GM12878 (cell line): Measurements from ENCODE around the gene SEMA4D. TPM values are rescaled to one million over a fixed set of nuclear protein-coding genes. Genes with fewer than 3 reads are reported as not detected.
A peak's percentile ranks its signal among the peaks of the same experiment; 100 is the strongest.

Source experiments
- ATAC-seq: fragments of 200-7000 bp; cut with Tn5 transposase; 3 replicates; pipeline ENCODE4 v1.9.1; 2020; ENCODE audit warnings: mild to moderate bottlenecking, moderate library complexity
- BruUV-seq: library from RNA; stranded (reverse); fragments of 400-500 nt; replicated peaks from 2 replicates; lab custom pipeline; 2021; lab: Mats Ljungman, UMichigan
- CTCF ChIA-PET: fragments of 300-600 bp; sonication (Branson Sonifier 250); formaldehyde crosslinking; extraction: SDS; loops from one replicate; lab custom pipeline; 2021; ENCODE audit warnings: inconsistent platforms; lab: Yijun Ruan, JAX
- POLR2A ChIA-PET: fragments of 350-600 bp; formaldehyde crosslinking; extraction: SDS; loops from one replicate; lab custom pipeline; 2021; ENCODE audit warnings: inconsistent platforms; lab: Charles Lee
- RAD21 ChIA-PET: fragments of 300-600 bp; sonication (Branson Sonifier 250); formaldehyde crosslinking; loops from one replicate; lab custom pipeline; 2023; ENCODE audit warnings: antibody characterized with exemption; ENCODE audit not compliant: unreplicated experiment; lab: Charles Lee
- SMC1A ChIA-PET: fragments of 300-600 bp; sonication (Branson Sonifier 250); formaldehyde crosslinking; loops from one replicate; lab custom pipeline; 2023; ENCODE audit not compliant: unreplicated experiment, uncharacterized antibody; lab: Charles Lee
- DNase-seq: peaks from one replicate; pipeline ENCODE4 v3.0.0-alpha.2; 2011; ENCODE audit warnings: low read depth, low spot score
- FAIRE-seq: peaks from 3 replicates; lab custom pipeline; 2011; peaks lifted over from hg19 to GRCh38; lab: Jason Lieb, UNC
- H2AFZ ChIP-seq: 2 replicates; pipeline ENCODE4 v1.6.0; 2011; ENCODE audit warnings: low read depth, low read length, control low read depth; ENCODE audit not compliant: control insufficient read depth
- H3K27ac ChIP-seq: 2 replicates; pipeline ENCODE4 v1.5.1; 2011; ENCODE audit warnings: control low read depth; ENCODE audit not compliant: control insufficient read depth, insufficient read depth
- H3K27me3 ChIP-seq, 2 experiments: replicated peaks in 1 of 2; 2 replicates each; pipeline versions ENCODE4 v1.6.0 to v1.6.1; 2011; ENCODE audit warnings: low read length in 1 of 2; ENCODE audit not compliant: control insufficient read depth in 2 of 2, insufficient read depth in 2 of 2
- H3K36me3 ChIP-seq, 2 experiments: 2 replicates each; pipeline ENCODE4 v1.5.1; 2011; ENCODE audit warnings: low read length in 1 of 2; ENCODE audit not compliant: control insufficient read depth in 2 of 2, insufficient read depth in 2 of 2
- H3K4me1 ChIP-seq: 2 replicates; pipeline ENCODE4 v1.6.1; 2011; ENCODE audit warnings: mild to moderate bottlenecking, low read length, moderate library complexity, mixed read lengths; ENCODE audit not compliant: control insufficient read depth, insufficient read depth
- H3K4me2 ChIP-seq: 2 replicates; pipeline ENCODE4 v1.6.0; 2011; ENCODE audit warnings: control low read depth; ENCODE audit not compliant: control insufficient read depth, insufficient read depth
- H3K4me3 ChIP-seq: fragments of 200-600 bp; sonication (generic); 2 replicates; pipeline ENCODE4 v1.5.1; 2016
- H3K79me2 ChIP-seq: 2 replicates; pipeline ENCODE4 v1.6.0; 2011; ENCODE audit warnings: low read length; ENCODE audit not compliant: control insufficient read depth, insufficient read depth
- H3K9ac ChIP-seq: 2 replicates; pipeline ENCODE4 v1.8.0; 2011; ENCODE audit warnings: low read length, control low read depth, mixed read lengths; ENCODE audit not compliant: control insufficient read depth, insufficient read depth
- H3K9me3 ChIP-seq: replicated peaks from 3 replicates; pipeline ENCODE4 v1.5.1; 2011; ENCODE audit warnings: mild to moderate bottlenecking, low read length; ENCODE audit not compliant: control insufficient read depth, insufficient read depth
- H4K20me1 ChIP-seq: 2 replicates; pipeline ENCODE4 v1.6.0; 2011; ENCODE audit not compliant: control insufficient read depth, insufficient read depth
- BCL3 ChIP-seq: IDR thresholded peaks from 2 replicates; pipeline ENCODE4 v1.6.1; 2011; ENCODE audit warnings: borderline replicate concordance, low read depth, mild to moderate bottlenecking, moderate library complexity, low read length; ENCODE audit not compliant: insufficient read depth, poor library complexity, severe bottlenecking
- BHLHE40 ChIP-seq, 2 experiments: fragments of 450-650 bp in 1 of 2; IDR thresholded peaks; 2 replicates each; pipeline ENCODE4 v1.6.1; 2011 to 2017; ENCODE audit warnings: low read depth in 2 of 2, borderline replicate concordance in 1 of 2, improper control_type of control experiment in 1 of 2, low read length in 1 of 2, mild to moderate bottlenecking in 1 of 2
- CBFB ChIP-seq: IDR thresholded peaks from 2 replicates; pipeline ENCODE4 v1.6.1; 2016; ENCODE audit warnings: antibody characterized with exemption, low read depth
- E4F1 ChIP-seq: fragments of 450-650 bp; IDR thresholded peaks from 2 replicates; pipeline ENCODE4 v1.6.1; 2018; ENCODE audit warnings: borderline replicate concordance, mild to moderate bottlenecking; ENCODE audit not compliant: partially characterized antibody
- GABPA ChIP-seq: IDR thresholded peaks from 2 replicates; pipeline ENCODE4 v1.6.1; 2014; ENCODE audit warnings: antibody characterized with exemption, low read depth, mild to moderate bottlenecking, inconsistent platforms
- KLF5 ChIP-seq: fragments of 450-650 bp; IDR thresholded peaks from 2 replicates; pipeline ENCODE4 v1.6.1; 2014; ENCODE audit warnings: mild to moderate bottlenecking; ENCODE audit not compliant: partially characterized antibody
- NFIC ChIP-seq: IDR thresholded peaks from 2 replicates; pipeline ENCODE4 v1.6.1; 2012; ENCODE audit warnings: low read depth, mild to moderate bottlenecking, inconsistent platforms, low read length, moderate library complexity
- NR2F1 ChIP-seq: fragments of 450-650 bp; conservative IDR thresholded peaks from 2 replicates; pipeline ENCODE4 v1.6.1; 2017; ENCODE audit warnings: mild to moderate bottlenecking
- PML ChIP-seq: IDR thresholded peaks from 2 replicates; pipeline ENCODE4 v1.6.1; 2012; ENCODE audit warnings: low read length, inconsistent platforms
- SMC3 ChIP-seq: IDR thresholded peaks from 2 replicates; pipeline ENCODE4 v1.6.1; 2011; ENCODE audit warnings: low read length, improper control_type of control experiment, borderline replicate concordance
- SPI1 ChIP-seq: IDR thresholded peaks from 2 replicates; pipeline ENCODE4 v1.6.1; 2011; ENCODE audit warnings: low read depth, mild to moderate bottlenecking, low read length, moderate library complexity, borderline replicate concordance; ENCODE audit not compliant: insufficient read depth
- SREBF2 ChIP-seq: IDR thresholded peaks from 2 replicates; pipeline ENCODE4 v1.6.1; 2012; ENCODE audit warnings: mild to moderate bottlenecking, low read length
- STAT1 ChIP-seq: fragments of 450-650 bp; conservative IDR thresholded peaks from 2 replicates; pipeline ENCODE4 v1.6.1; 2014; ENCODE audit warnings: antibody characterized with exemption, mild to moderate bottlenecking
- ZBED1 ChIP-seq: IDR thresholded peaks from 2 replicates; pipeline ENCODE4 v1.6.1; 2016; ENCODE audit warnings: borderline replicate concordance
- ZNF592 ChIP-seq: fragments of 450-650 bp; IDR thresholded peaks from 2 replicates; pipeline ENCODE4 v1.6.1; 2017; ENCODE audit warnings: mild to moderate bottlenecking, moderate library complexity
- WGBS: methylation state at CpG from one replicate; pipeline ENCODE4 v1.1.6; 2016; ENCODE audit warnings: low lambda C conversion rate; ENCODE audit not compliant: insufficient replicate concordance, insufficient coverage; ENCODE audit errors: missing lambda C conversion rate; 5-methylcytosine and 5-hydroxymethylcytosine counted together
- in situ Hi-C: fragments of 300-500 bp; cut with MboI; formaldehyde crosslinking; loops from 9 replicates; pipeline ENCODE4 v1.14.3; 2018; ENCODE audit warnings: mixed read lengths
- intact Hi-C: fragments of 100-400 bp; cut with micrococcal nuclease; formaldehyde crosslinking; loops from one replicate; pipeline ENCODE4 v1.14.2; 2022; ENCODE audit not compliant: unreplicated experiment
- polyA plus RNA-seq, 11 experiments: library from polyadenylated mRNA; depleted of rRNA in 4 of 11; unstranded in 6 of 11; stranded (reverse) in 5 of 11; fragments of >200 nt; fragmentation: Nextera tagmentation in 4 of 11; fragmentation: Illumina TruSeq in 1 of 11; extraction: Ambion mirVana in 4 of 11; extraction: Trizol in 1 of 11; gene quantifications; 1 replicate in 1 of 11; 2 replicates in 10 of 11; pipeline versions ENCODE4 v1.2.1 to v1.2.3, GENCODE V29; 2011 to 2016; ENCODE audit warnings: inconsistent platforms in 2 of 11, missing spikeins in 2 of 11, low read depth in 1 of 11
- total RNA-seq, 4 experiments: library from RNA; depleted of rRNA in 3 of 4; stranded (reverse); fragments of >200 nt in 3 of 4; fragmentation: Illumina TruSeq in 1 of 4; extraction: Trizol in 1 of 4; gene quantifications; 2 replicates each; pipeline versions ENCODE4 v1.2.1 to v1.2.3, GENCODE V29; 2013 to 2021

The SEMA4D gene
- total and polyA plus RNA-seq, 10 of the 15 experiments (the other 5 are each of a cell fraction or from before 2014, with no cell fraction given): 15.1 to 136 (median 39.6) TPM

GRCh38 chr9:89427621-89428221 is 70.2 kb downstream of the SEMA4D start:
- WGBS: 56% methylated on average over 17 of the region's 17 CpGs
- ChIA-PET CTCF (interaction anchor here (0.7 to 10.2 kb wide), 12 partner anchors 10 to 1828 kb away, joined by 3 to 207 read pairs (median 8); no protein-coding TSS in a partner anchor), RAD21 (interaction anchor here (0.6 to 10.3 kb wide), 12 partner anchors 9 to 122 kb away, joined by 3 to 119 read pairs (median 10); no protein-coding TSS in a partner anchor), SMC1A (interaction anchor here (1.6 to 7.8 kb wide), 4 partner anchors 9 to 123 kb away, joined by 5 to 150 read pairs (median 26); no protein-coding TSS in a partner anchor), POLR2A (interaction anchor here (1.1 to 1.3 kb wide), 2 partner anchors 35 to 39 kb away, joined by 4 read pairs; no protein-coding TSS in a partner anchor)
- Histone ChIP-seq H3K36me3 (peaks cover 4 to 8% of the 10 kb centered on the region in 2 experiments; a peak in 3 of 4 replicates), H3K79me2 (peaks cover 88% of the 10 kb centered on the region), H4K20me1 (no peaks in the 10 kb centered on the region; the same call in 1 of the 2 replicates), H3K4me3 (no peak overlapping the region), H3K9ac (peak overlapping the region; percentile 47), H3K4me2 (peak overlapping the region; percentile 70; the same call in 1 of the 2 replicates), H3K9me3 (no peaks in the 10 kb centered on the region), H3K27me3 (no peaks in the 10 kb centered on the region), H2AFZ (no peak overlapping the region), H3K4me1 (peaks cover 80% of the 10 kb centered on the region), H3K27ac (peak overlapping the region; percentile 90)
- ATAC-seq: no peak
- DNase-seq: no peak
- FAIRE-seq: no peak
- intact Hi-C loops (loop anchor here (2.0 kb wide), 2 partner anchors 71 to 109 kb away; partner anchors contain the start of genes SECISBP2 and SEMA4D), in situ Hi-C loops (loop anchor here (5.0 kb wide), 1 partner anchor 120 kb away; no protein-coding TSS in a partner anchor)
- BruUV-seq: no TSS peak
- TF ChIP-seq CBFB: 0 out of 2 replicates have a peak, but pooled peaks have one; percentile 32
- TF ChIP-seq BCL3: peak; percentile 79
- TF ChIP-seq SMC3: no peak
- TF ChIP-seq E4F1: no peak
- no peak for TF ChIP-seq ZBED1
- no peak for TF ChIP-seq KLF5
- TF ChIP-seq ZNF592: no peak
- TF ChIP-seq STAT1: no peak
- no peak for TF ChIP-seq SPI1
- TF ChIP-seq GABPA: no peak
- no peak for TF ChIP-seq NFIC
- no peak for TF ChIP-seq SREBF2
- no peak for TF ChIP-seq NR2F1
- peak in 1 of 2 experiments; percentile 37; a peak in 1 of 4 replicates for TF ChIP-seq BHLHE40 (IDR thresholded peaks at IDR 0.05; ENCODE audit: borderline replicate concordance in 1 of 2, low read depth in 2 of 2, low read length in 1 of 2)
- TF ChIP-seq PML: no peak
